A673 (cell line): ENCODE measurements around the gene ABHD16A. TPM values are rescaled to one million over a fixed set of nuclear protein-coding genes. Genes with fewer than 3 reads are reported as not detected.

Experiments used
- BruUV-seq: library from RNA; stranded (reverse); fragments of 400-500 nt; replicated peaks from 2 replicates; lab custom pipeline; 2021; lab: Mats Ljungman, UMichigan
- CTCF ChIA-PET: fragments of 300-600 bp; sonication (Branson Sonifier 250); formaldehyde crosslinking; loops from one replicate; lab custom pipeline; 2022; ENCODE audit warnings: antibody characterized with exemption; lab: Charles Lee
- POLR2A ChIA-PET: fragments of 300-600 bp; sonication (Branson Sonifier 250); formaldehyde crosslinking; loops from one replicate; lab custom pipeline; 2022; ENCODE audit warnings: antibody characterized with exemption; ENCODE audit not compliant: low non-redundant PET; lab: Charles Lee
- DNase-seq: peaks from one replicate; pipeline ENCODE4 v3.0.0-alpha.2; 2015; ENCODE audit warnings: low spot score
- H3K27ac ChIP-seq: fragments of 200-600 bp; sonication (generic); 2 replicates; pipeline ENCODE4 v1.5.1; 2016; ENCODE audit warnings: mixed run types, low read depth, mild to moderate bottlenecking, mixed read lengths, antibody characterized with exemption, low read length; ENCODE audit not compliant: poor library complexity, severe bottlenecking
- H3K27me3 ChIP-seq: fragments of 200-600 bp; sonication (generic); replicated peaks from 2 replicates; pipeline ENCODE4 v1.6.1; 2017; ENCODE audit warnings: mixed run types, low read depth, mild to moderate bottlenecking, mixed read lengths, antibody characterized with exemption, low read length; ENCODE audit not compliant: insufficient read depth, poor library complexity
- H3K36me3 ChIP-seq: fragments of 200-600 bp; sonication (generic); 2 replicates; pipeline ENCODE4 v1.6.1; 2016; ENCODE audit warnings: mixed run types, mild to moderate bottlenecking, mixed read lengths, antibody characterized with exemption, low read length; ENCODE audit not compliant: insufficient read depth, poor library complexity, severe bottlenecking
- H3K4me1 ChIP-seq: fragments of 200-600 bp; sonication (generic); 2 replicates; pipeline ENCODE4 v1.6.1; 2017; ENCODE audit warnings: mixed run types, mild to moderate bottlenecking, mixed read lengths, antibody characterized with exemption, low read length; ENCODE audit not compliant: insufficient read depth, poor library complexity, severe bottlenecking
- H3K4me3 ChIP-seq: fragments of 200-600 bp; sonication (generic); 2 replicates; pipeline ENCODE4 v1.5.1; 2016; ENCODE audit warnings: low read depth, mixed run types, mild to moderate bottlenecking, mixed read lengths, low read length; ENCODE audit not compliant: poor library complexity, severe bottlenecking
- H3K9me3 ChIP-seq: fragments of 200-600 bp; sonication (generic); 2 replicates; pipeline ENCODE4 v1.6.1; 2016; ENCODE audit warnings: mixed run types, low read depth, mild to moderate bottlenecking, mixed read lengths, antibody characterized with exemption, low read length; ENCODE audit not compliant: poor library complexity, severe bottlenecking
- EZH2 ChIP-seq: fragments of 200-600 bp; sonication (generic); IDR thresholded peaks from 2 replicates; pipeline ENCODE4 v1.6.1; 2017; ENCODE audit warnings: borderline replicate concordance, low read depth, mild to moderate bottlenecking, mixed read lengths, antibody characterized with exemption, low read length; ENCODE audit not compliant: poor library complexity, severe bottlenecking
- intact Hi-C: fragments of 100-400 bp; cut with micrococcal nuclease; formaldehyde crosslinking; loops from one replicate; pipeline ENCODE4 v1.10.0; 2022; ENCODE audit not compliant: unreplicated experiment
- total RNA-seq: library from RNA; stranded (reverse); gene quantifications from 2 replicates; pipeline ENCODE4 v1.2.3, GENCODE V29; 2021
- TF ChIP-seq, protein P1 (sequence below): fragments of 300-800, 200-600 bp; sonication (generic); conservative IDR thresholded peaks from 2 replicates; pipeline ENCODE4 v1.5.1; 2017; ENCODE audit warnings: low read depth, mild to moderate bottlenecking, antibody characterized with exemption, low read length, moderate library complexity, mixed read lengths

ABHD16A gene
- total RNA-seq, 1 experiment from 2014 or later: 45.6 TPM

GRCh38 chr6:31727717-31728671, 24.9 kb upstream of the ABHD16A start:
- H3K4me3 ChIP-seq: no peak overlapping the region
- TF ChIP-seq EZH2: no peak
- TF ChIP-seq, protein P1, sequence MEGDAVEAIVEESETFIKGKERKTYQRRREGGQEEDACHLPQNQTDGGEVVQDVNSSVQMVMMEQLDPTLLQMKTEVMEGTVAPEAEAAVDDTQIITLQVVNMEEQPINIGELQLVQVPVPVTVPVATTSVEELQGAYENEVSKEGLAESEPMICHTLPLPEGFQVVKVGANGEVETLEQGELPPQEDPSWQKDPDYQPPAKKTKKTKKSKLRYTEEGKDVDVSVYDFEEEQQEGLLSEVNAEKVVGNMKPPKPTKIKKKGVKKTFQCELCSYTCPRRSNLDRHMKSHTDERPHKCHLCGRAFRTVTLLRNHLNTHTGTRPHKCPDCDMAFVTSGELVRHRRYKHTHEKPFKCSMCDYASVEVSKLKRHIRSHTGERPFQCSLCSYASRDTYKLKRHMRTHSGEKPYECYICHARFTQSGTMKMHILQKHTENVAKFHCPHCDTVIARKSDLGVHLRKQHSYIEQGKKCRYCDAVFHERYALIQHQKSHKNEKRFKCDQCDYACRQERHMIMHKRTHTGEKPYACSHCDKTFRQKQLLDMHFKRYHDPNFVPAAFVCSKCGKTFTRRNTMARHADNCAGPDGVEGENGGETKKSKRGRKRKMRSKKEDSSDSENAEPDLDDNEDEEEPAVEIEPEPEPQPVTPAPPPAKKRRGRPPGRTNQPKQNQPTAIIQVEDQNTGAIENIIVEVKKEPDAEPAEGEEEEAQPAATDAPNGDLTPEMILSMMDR: no peak
- BruUV-seq: no TSS peak
- DNase-seq: no peak
- ChIA-PET CTCF (no interaction called here), POLR2A (no interaction called here)
- peaks cover 11% of the 10 kb centered on the region for H3K4me1 ChIP-seq
- H3K36me3 ChIP-seq: peaks cover 41% of the 10 kb centered on the region
- H3K27ac ChIP-seq: no peak overlapping the region
- H3K9me3 ChIP-seq: no peaks in the 10 kb centered on the region
- H3K27me3 ChIP-seq: no peaks in the 10 kb centered on the region
- intact Hi-C loops: loop anchor here (2.0 kb wide), 1 partner anchor 99 kb away; the partner anchor contains the start of gene HSPA1B

DNA sequence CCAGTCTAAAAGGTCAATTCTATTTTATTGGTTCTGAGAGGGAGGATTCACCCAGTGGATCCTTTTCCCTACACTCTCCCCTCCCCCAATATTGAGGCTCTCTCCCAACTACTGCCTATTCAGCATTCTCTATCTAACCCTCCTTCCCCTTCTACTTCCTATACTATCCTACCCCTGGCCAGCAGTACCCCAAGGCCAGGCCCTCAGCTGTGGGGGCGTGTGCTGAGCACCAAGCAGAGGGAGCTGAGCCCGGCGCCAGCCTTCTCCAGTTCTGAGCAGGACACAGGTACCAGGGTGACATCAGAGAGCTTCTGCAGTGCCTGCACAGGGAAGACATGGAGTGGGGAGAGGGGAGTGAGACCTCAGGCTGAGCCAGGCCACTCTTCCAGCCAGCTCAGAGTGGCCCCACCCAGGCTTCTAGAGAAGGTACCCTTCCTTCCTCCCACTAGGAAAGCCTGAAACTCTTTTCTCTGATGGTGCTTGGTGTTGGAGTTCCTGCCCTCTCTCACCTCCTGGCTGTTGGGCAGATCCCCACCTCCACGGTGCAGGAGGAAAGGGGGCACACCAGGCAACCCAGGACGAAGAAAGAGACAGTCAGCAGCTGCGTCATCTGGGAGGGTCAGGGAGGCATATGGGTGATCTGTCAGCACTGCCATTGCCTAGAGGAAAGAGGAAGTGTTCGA, 24.1 kb upstream of the ABHD16A start:
- POLR2A ChIA-PET: no interaction called here
- H3K36me3 ChIP-seq: peaks cover 34% of the 10 kb centered on the region
- TF ChIP-seq EZH2: no peak
- TF ChIP-seq, protein P1: no peak

DNA sequence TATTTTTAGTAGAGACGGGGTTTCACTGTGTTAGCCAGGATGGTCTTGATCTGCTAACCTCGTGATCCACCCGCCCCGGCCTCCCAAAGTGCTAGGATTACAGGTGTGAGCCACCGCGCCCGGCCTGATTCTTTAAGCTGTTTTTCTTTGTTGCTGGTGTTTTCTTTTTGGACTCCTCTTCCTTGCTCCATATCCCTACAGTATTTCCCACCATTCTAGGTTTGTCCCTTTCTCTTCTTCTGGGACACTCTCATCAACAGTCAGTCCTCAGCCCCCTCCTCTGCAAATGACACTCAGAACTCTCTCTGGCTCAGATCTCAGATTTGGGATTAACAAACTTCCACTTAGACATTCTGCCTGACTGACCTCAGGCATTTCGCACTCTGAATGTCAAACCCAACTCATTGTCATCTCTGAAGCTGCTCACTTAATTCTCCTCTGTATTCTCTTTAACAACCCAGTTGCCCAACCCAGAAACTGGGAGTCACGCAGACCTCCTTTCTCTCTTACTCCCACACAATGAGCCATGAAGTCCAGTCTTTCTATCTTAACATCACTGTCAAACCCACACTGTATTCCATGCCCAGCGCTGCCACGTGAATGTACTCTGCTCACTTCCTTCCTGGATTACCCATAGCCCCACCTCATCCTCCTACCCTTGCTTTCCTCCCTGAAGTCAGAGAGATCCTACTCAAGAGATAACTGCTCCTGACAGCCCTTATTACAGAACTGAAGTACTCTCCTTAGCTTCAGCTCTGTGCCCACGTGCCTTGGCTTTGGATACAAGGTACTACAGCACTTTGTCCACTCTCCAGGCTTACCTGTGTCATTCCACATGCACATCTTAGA, 22.6 kb upstream of the ABHD16A start:
- ChIA-PET CTCF (no interaction called here), POLR2A (interaction anchor here (0.7 kb wide), 1 partner anchor 119 kb away, joined by 3 read pairs; no protein-coding TSS in a partner anchor)
- H3K9me3 ChIP-seq: no peaks in the 10 kb centered on the region
- TF ChIP-seq, protein P1: no peak
- no peak for TF ChIP-seq EZH2
- peaks cover 20% of the 10 kb centered on the region for H3K36me3 ChIP-seq
- H3K27me3 ChIP-seq: no peaks in the 10 kb centered on the region
- H3K27ac ChIP-seq: no peak overlapping the region
- DNase-seq: no peak
- BruUV-seq: no TSS peak
- no peak overlapping the region for H3K4me3 ChIP-seq
- intact Hi-C loops: no loop called here
- peaks cover 11% of the 10 kb centered on the region for H3K4me1 ChIP-seq

More for the DNA sequence above, 24.1 kb upstream of the ABHD16A start:
- intact Hi-C loops: no loop called here
- Histone ChIP-seq H3K4me3 (no peak overlapping the region), H3K4me1 (peaks cover 11% of the 10 kb centered on the region), H3K27ac (no peak overlapping the region), H3K9me3 (no peaks in the 10 kb centered on the region), H3K27me3 (no peaks in the 10 kb centered on the region)
- no peak for DNase-seq
- CTCF ChIA-PET: no interaction called here
- no TSS peak for BruUV-seq
